Measurements from ENCODE around the gene WASF2. TPM values are rescaled to one million over a fixed set of nuclear protein-coding genes. Genes with fewer than 3 reads are reported as not detected.

The WASF2 gene
- total and polyA plus RNA-seq, 2 of the 13 experiments (the other 11 are each of a cell fraction or from before 2014, with no cell fraction given), result 10.4 to 27.7 TPM

- TF ChIP-seq CHCHD3 (CRISPR knock-in tag; IDR thresholded peaks at IDR 0.05) (no peak), HMGA1 (CRISPR knock-in tag; conservative IDR thresholded peaks at IDR 0.05) (no peak), ZNF800 (CRISPR knock-in tag; IDR thresholded peaks at IDR 0.05) (peak; percentile 46; the same call in 1 of the 2 replicates), MXD1 (CRISPR knock-in tag; IDR thresholded peaks at IDR 0.05) (0 out of 2 replicates have a peak, but pooled peaks have one; percentile 23), GFI1 (CRISPR knock-in tag; IDR thresholded peaks at IDR 0.05; ENCODE audit: borderline replicate concordance) (peak; percentile 53; the same call in 1 of the 2 replicates), ZNF430 (CRISPR knock-in tag; IDR thresholded peaks at IDR 0.05) (peak; percentile 70; the same call in 1 of the 2 replicates), ZFP91 (CRISPR knock-in tag; IDR thresholded peaks at IDR 0.05; ENCODE audit: borderline replicate concordance) (peak; percentile 70; the same call in 1 of the 2 replicates), ZNF839 (CRISPR knock-in tag; IDR thresholded peaks at IDR 0.05; ENCODE audit: borderline replicate concordance) (0 out of 2 replicates have a peak, but pooled peaks have one; percentile 29), GABPA (IDR thresholded peaks at IDR 0.05; ENCODE audit: low read depth, low read length) (no peak; the same call in 1 of the 2 replicates), GABPA (CRISPR knock-in tag; IDR thresholded peaks at IDR 0.05; ENCODE audit: low read depth) (peak; percentile 42; the same call in 1 of the 2 replicates), MAZ (IDR thresholded peaks at IDR 0.05; ENCODE audit: borderline replicate concordance, low read depth, low read length) (peak; percentile 28; the same call in 1 of the 2 replicates), MAZ (CRISPR knock-in tag; IDR thresholded peaks at IDR 0.05; ENCODE audit: low read depth) (no peak), TFDP1 (CRISPR knock-in tag; IDR thresholded peaks at IDR 0.05; ENCODE audit: borderline replicate concordance) (peak; percentile 58; the same call in 1 of the 2 replicates), MXI1 (IDR thresholded peaks at IDR 0.05; ENCODE audit: borderline replicate concordance, low read depth, low read length) (peak; percentile 42; the same call in 1 of the 3 replicates), ZNF350 (CRISPR knock-in tag; IDR thresholded peaks at IDR 0.05; ENCODE audit: borderline replicate concordance, low read depth) (peak; percentile 30; the same call in 1 of the 2 replicates), ETV5 (CRISPR knock-in tag; IDR thresholded peaks at IDR 0.05; ENCODE audit: borderline replicate concordance) (peak; percentile 51; the same call in 1 of the 2 replicates), NCOA1 (CRISPR knock-in tag; IDR thresholded peaks at IDR 0.05) (0 out of 2 replicates have a peak, but pooled peaks have one; percentile 10), TBL1XR1 (IDR thresholded peaks at IDR 0.05; ENCODE audit: borderline replicate concordance, low read length, partially characterized antibody) (peak; percentile 23), PRDM15 (CRISPR knock-in tag; IDR thresholded peaks at IDR 0.05) (peak; percentile 90)
Observed at GRCh38 chr1:27366411-27367159, 123.4 kb downstream of the WASF2 start, which contains the start of gene MAP3K6 (continued).
